ENCODE data around the gene SMARCA2.

Gene SMARCA2

GRCh38 chr9:1978941-1979340 is 36.2 kb upstream of the SMARCA2 start:
- DNase-seq (ENCODE audit: low read depth), result peak; percentile 75
- H3K4me3 ChIP-seq (replicated peaks; ENCODE audit: low read depth, low read length), result no peak overlapping the region
- no peak for TF ChIP-seq CTCF (IDR thresholded peaks at IDR 0.05; ENCODE audit: low read length, missing control alignments)

- TF ChIP-seq CTCF (IDR thresholded peaks at IDR 0.05; ENCODE audit: low read length, missing control alignments), result no peak
- H3K4me3 ChIP-seq (replicated peaks; ENCODE audit: low read depth, low read length), result no peak overlapping the region
- DNase-seq (ENCODE audit: low read depth), result peak; percentile 60
Measured at GRCh38 chr9:1979741-1980367, 35.3 kb upstream of the SMARCA2 start.

GRCh38 chr9:1980387-1980786 is 34.8 kb upstream of the SMARCA2 start:
- TF ChIP-seq CTCF (IDR thresholded peaks at IDR 0.05; ENCODE audit: low read length, missing control alignments), result no peak
- no peak for DNase-seq (ENCODE audit: low read depth)
- no peak overlapping the region for H3K4me3 ChIP-seq (replicated peaks; ENCODE audit: low read depth, low read length)

DNA sequence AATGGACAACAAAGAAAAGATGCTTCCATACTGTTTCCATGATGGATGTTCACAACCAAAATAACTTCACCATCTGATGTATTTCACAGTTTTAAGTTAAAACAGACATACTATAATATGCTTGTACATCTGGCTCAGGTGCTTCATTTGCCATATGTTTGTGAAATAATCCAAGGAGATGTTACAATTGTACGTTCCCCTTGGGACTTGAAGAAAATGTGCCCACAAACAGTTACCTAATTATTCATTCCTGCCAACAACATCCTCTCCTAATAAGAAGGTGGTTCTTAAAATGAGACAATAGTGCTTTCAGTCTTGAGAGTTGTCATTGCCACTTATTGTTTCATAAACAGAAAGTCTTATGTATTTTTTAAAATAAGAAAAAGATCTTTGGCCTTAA is 33.1 kb upstream of the SMARCA2 start:
- no peak overlapping the region for H3K4me3 ChIP-seq (replicated peaks; ENCODE audit: low read depth, low read length)
- DNase-seq (ENCODE audit: low read depth), result no peak
- no peak for TF ChIP-seq CTCF (IDR thresholded peaks at IDR 0.05; ENCODE audit: low read length, missing control alignments)

- no peak for DNase-seq (ENCODE audit: low read depth)
- H3K4me3 ChIP-seq (replicated peaks; ENCODE audit: low read depth, low read length), result no peak overlapping the region
- no peak for TF ChIP-seq CTCF (IDR thresholded peaks at IDR 0.05; ENCODE audit: low read length, missing control alignments)
Measured at GRCh38 chr9:1986341-1986740, 28.8 kb upstream of the SMARCA2 start.

DNA sequence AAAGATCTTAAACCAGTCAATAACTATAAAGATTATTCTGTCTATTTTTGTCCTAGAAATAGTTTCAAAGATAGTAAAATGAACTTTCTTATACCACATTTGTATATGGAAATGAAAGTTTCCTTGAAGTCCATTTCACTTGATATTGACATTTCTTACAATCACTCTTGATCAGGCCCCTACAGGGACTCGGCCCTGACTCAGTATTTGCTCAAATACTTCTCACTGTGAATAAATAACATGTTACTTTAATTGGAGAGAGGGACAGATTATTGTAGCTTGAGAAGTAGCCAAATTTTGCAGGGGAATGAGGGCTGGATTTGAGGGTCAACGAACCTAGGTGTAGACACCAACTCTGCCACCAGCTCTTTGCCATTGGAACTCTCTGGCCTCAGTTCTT is 25.6 kb upstream of the SMARCA2 start:
- DNase-seq (ENCODE audit: low read depth), result no peak
- TF ChIP-seq CTCF (IDR thresholded peaks at IDR 0.05; ENCODE audit: low read length, missing control alignments), result no peak
- H3K4me3 ChIP-seq (replicated peaks; ENCODE audit: low read depth, low read length), result no peak overlapping the region

DNA sequence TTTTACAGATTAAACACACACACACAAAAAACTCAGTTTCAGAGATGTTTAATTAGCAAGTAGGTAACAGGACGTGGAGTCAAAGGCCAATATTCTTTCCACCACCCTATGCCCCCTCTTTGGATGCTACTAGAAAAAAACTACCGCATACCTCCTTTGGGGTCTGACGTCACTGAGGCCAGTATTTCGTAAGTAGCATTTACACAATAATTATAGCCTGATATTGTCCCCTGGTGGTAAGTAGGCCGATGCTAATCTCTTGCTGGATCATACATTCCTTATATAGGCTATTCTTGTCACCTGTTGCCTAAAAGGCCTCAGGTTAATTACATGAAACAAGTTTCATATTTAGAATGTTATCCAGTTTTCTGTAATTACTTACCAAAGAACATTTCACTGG is 21.0 kb upstream of the SMARCA2 start:
- H3K4me3 ChIP-seq (replicated peaks; ENCODE audit: low read depth, low read length), result no peak overlapping the region
- TF ChIP-seq CTCF (IDR thresholded peaks at IDR 0.05; ENCODE audit: low read length, missing control alignments), result no peak
- DNase-seq (ENCODE audit: low read depth), result no peak
